Lung microvascular endothelial cell (primary cell): Measurements from ENCODE around the gene LUZP2. TPM values are rescaled to one million over a fixed set of nuclear protein-coding genes. Genes with fewer than 3 reads are reported as not detected.
"Not testable (repeated sequence)": the region's sequence is repeated elsewhere in the genome, so short reads cannot be mapped to it uniquely, and the experiment has no call there.

Experiments
- DNase-seq, 2 donors: peaks; one replicate each; pipeline versions ENCODE4 v3.0.0 to v3.0.0-alpha.2; 2010; ENCODE audit warnings: low read depth in 2 of 2
- total RNA-seq: library from RNA; depleted of rRNA; stranded (reverse); fragments of >200 nt; gene quantifications from 2 replicates; pipeline ENCODE4 v1.2.1, GENCODE V29; 2014

LUZP2 gene
- total RNA-seq, 1 donor from 2014 or later, result not detected

DNA sequence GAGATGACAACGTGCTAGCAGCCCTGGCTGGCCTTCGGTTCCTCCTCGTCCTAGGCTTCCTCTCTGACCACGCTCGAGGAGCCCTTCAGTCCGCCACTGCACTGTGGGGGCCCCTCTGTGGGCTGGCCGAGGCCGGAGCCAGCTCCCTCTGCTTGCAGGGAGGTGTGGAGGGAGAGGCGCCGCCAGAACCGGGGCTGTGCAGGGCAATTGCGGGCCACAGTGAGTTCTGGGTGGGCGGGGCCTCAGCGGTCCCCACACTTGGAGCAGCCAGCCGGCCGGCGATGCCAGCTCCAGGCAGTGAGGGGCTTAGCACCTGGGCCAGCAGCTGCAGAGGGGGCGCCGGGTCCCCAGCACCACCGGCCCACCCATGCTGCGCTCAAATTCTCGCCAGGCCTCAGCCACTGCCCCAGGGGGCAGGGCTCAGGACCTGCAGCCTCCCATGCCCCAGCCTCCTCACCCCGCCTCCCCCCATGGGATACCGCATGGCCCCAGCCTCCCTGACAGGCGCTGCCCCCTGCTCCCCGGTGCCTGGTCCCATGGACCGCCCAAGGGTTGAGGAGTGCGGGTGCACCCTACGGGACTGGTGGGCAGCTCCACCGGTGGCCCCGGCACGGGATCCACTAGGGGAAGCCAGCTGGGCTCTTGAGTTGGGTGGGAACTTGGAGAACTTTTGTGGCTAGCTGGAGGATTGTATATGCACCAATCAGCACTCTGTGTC is 399.4 kb downstream of the LUZP2 start:
- no peak for DNase-seq

DNA sequence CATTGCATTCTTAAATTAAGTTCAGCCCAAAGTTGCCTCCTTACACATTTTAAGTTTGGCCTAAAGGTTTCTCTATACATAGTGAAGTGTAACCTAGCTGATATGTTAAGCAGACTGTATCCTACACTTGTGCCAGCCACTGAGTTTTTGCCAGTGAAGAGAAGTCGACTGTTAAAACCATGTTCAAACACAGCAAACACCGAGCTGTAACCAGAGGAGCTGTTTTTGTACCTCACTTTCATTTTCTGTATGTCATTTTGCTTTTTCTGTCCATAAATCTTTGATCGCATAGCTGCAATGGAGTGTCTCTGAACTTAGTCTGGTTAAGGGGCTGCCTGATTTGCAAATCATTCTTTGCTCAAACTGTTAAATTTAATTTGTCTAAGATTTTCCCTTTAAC is 403.7 kb downstream of the LUZP2 start:
- no peak for DNase-seq

DNA sequence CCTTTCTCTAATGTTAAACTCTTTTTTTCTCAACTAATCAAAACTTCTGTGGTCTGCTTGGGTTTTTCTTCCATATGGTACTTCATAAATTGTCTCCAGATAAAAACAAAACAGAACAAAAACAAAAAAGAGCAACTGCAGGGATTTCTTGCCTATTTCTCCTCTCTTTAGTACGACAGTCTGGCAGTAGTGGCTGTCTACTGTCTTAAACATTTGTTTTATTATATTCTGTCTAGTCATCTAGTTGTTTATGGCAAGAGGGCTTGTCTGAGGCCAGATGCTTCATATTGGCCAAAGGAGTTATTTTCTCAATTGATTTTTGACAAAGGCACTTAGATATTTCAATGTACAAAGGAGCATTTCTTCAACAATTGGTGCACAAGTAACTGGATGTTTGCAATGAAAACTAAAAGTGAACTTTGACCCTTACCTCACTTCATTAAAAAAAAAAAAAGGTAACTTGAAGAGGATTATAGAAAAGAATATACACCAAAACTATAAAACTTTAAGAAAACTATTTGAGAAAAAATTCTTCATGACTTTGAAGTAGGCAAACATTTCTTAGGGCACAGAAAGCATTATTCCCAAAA is 404.2 kb downstream of the LUZP2 start:
- DNase-seq, result no peak

DNA sequence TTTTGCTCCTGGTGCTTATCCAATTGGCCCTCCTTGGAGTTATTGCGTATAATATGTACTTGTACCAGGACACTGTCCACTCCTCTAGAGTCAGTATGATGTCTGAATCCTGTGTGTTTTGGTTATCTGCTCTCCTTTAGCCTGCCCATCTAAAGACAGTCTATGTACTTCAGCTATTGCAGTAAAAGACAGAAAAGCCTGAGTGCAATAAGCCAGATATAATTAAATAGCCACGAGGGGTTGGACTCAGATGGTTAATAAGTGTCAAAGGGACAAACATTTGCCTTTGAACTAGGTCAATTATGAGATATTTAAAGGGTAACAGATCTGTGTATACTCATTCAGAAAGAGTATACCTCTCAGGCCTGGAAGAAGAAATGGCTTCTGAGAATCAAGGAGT is 406.7 kb downstream of the LUZP2 start:
- DNase-seq, result no peak

DNA sequence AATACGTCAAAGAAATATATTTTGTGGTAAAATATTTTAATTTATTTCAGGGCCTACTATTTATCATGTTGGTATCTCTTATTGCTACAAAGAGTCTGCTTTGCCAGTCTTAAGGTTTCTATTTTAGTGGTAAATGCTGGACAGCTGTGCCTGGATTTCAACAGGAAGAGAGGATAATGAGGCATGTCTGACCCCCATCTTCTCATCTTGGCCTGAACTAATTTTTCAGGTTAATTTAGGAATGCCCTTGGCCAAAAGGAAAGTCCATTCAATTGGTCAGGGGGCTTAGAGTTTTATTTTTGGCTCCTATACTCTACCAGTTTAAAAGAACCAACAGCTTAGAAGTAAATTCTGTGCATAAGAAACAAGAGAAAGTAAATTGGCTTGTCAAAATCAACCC is 428.2 kb downstream of the LUZP2 start:
- DNase-seq, result no peak

DNA sequence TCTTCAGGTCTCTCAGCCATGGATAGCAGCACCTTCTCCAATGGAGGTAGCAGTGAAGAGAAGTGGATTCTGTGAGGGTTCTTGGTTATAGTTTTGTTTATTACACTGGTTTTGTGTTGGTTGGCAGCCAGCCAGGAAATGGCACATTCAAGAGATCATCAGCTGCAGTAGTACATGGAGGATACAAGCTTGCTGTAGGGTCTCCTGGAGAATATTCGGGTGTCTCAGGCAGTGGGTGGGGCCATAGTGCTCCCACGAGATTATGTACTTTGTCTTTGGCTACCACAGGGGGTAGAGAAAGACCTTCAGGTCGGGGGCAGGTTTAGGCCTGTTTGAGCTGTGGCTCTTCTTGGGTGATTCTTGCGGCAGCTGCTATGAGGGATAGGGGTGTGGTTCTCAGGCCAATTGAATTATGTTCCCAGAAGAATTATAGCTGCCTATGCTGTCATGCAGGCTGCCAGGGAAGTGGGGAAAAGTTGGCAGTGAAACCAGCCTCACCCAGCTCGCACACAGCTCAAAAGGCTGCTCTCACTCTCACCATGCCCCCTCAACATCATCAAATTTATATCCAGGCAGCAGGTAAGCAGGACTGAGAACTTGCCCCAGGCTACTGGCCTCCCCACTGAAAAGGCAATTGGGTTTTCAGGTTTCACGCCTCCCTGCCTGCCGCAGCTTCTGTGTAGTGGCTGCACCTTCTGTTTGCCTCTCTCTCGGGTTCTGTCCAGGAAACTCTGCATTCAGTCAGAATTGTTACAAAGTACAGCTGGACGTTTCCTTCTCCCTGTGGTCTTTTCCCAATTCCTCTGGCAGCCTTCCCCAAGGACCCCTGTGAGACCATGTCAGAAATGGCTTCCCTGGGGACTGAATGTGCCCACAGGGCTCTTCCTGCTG is 435.5 kb downstream of the LUZP2 start:
- no peak for DNase-seq

DNA sequence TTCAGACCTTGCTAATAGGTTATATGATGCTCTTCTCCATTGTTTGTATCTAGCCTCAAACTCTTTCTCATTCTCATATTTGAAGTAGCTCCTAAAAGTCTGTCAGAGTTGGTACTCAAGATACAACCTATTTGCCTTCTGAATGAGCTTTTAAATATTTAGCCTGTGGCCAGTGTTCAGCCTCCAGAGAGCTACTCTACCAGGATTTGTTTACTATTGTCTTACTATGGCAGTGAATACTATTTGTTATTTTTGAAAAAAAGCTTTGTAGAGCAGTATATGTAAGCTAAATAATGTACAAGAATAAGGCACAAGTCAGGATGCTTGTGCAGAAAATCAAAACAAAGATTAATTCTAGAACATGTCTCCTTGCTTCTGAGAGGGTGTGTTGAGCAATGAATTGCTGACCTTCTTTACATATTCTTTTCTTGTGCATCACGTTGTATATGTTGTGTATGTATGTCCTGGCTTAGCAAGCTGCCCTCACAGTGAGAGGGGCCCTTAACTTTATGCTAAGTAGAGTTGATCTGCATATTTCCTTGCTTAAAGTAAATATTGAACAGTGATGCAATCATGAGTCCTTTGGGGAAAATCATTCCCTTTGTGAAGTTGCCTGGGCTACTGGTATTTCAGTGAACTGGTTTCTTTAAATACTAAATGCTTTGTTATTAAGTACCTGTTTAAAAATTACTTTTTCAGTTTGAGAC is 438.0 kb downstream of the LUZP2 start:
- no peak for DNase-seq

DNA sequence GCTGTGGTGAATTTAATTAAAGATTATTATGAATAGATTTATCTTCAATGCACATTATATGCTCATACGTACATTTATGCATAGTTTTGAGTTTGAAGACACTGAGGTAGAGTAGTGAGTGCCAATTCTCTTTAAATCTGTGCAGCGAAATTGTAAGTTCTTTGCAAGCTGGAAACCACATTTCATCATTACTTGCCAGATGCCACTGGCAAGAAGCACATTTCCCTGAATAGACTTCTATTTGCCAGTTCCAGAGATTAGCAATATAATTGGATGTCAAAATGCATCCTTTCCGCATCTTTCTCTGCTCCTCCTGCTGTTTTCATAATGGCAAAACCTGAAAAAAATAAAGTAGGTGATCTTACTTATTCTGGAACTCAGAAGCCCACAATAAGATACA is 448.0 kb downstream of the LUZP2 start:
- no peak for DNase-seq

DNA sequence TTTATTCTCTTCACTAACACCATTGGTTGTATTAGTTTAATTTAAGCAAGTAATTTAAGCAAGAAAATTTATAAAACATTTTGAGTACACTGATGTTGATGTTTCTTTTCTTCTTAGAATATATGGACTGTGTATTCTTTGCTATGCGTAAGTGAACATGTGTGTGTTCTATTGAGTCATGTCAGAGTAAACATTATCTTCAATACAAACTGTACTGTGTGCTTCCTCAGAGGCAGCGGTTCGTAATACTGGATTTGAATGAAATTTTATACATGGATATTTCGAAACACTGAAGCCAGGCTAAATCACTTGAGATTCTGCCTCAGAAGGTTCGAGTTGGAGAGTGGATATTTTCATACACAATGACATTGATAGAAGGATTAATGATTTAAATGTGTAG is 452.6 kb downstream of the LUZP2 start:
- no peak for DNase-seq

DNA sequence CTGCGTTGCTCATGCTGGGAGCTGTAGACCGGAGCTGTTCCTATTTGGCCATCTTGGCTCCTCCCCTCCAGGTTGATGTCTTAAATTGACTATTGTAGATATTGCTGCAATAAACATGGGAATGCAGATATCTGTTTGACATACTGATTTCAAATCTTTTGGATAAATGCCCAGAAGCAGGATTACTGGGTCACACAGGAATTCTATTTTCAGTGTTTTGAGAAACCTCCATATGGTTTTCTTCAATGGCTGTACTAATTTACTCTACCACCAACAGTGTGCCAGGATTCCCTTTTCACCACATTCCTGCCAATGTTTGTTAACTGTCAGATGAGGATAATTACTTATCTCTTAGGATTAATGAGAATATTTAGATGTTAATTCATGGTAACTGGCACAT is 467.0 kb downstream of the LUZP2 start:
- no peak for DNase-seq

DNA sequence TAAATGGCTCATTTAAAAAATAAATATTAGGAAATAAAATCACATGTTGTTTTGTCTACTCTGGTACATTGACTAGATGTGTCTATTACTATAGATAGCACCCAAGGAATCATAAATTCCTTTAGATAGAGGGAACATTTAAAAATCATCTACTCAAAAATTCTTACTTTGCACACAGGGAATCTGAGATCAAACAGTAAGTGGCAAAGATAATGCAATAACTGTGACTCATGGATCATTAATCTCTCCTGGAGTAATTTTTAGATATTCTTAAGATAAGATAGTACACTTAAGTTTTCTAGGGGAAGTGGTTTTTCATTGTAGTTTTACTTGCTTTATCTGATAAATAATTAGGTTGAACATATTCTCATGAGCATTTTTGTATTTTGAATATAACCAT is 468.9 kb downstream of the LUZP2 start:
- DNase-seq, result no peak

DNA sequence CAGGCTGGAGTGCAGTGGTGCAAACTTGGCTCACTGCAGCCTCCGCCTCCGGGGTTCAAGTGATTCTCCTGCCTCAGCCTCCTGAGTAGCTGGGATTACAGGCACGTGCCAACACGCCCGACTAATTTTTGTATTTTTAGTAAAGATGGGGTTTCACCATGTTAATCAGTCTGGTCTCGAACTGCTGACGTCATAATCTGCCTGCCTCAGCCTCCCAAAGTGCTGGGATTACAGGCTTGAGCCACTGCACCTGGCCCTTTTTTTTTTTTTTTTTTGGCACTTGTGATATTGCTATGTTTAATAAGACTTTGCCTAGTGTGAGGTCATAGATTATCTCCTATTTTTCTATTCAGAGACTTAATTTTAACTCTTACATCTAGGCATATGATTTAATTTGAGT is 497.1 kb downstream of the LUZP2 start:
- DNase-seq, result not testable (repeated sequence)

DNA sequence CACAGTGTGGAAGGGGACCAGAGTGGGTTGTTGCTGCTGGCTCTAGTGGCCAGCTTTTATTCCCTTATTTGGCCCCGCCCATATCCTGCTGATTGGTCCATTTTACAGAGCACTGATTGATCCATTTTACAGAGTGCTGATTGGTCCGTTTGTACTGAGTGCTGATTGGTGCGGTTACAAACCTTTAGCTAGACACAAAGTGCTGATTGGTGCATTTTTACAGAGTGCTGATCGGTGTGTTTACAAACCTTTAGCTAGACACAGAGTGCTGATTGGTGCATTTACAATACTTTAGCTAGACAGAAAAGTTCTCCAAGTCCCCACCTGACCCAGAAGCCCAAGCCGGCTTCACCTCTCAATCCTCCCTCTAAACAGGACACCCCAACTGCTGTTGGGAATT is 503.1 kb downstream of the LUZP2 start:
- DNase-seq, result not testable (repeated sequence)

DNA sequence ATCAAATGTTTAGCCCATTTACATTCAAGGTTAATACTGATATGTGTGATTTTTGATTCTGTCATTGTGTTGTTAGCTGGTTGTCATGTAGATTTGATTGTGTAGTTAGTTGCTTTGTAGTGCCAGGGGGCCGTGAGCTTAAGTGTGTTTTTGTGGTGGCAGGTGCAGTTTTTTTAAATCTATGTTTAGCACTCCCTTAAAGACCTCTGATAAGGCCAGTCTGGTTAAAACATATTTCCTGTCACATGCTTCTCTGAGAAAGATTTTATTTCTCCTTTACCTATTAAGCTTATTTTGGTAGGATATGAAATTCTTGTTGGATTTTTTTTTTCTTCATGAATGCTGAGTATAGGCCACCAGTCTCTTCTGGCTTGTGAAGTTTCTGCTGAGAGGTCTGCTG is 540.6 kb downstream of the LUZP2 start:
- DNase-seq, result no peak

DNA sequence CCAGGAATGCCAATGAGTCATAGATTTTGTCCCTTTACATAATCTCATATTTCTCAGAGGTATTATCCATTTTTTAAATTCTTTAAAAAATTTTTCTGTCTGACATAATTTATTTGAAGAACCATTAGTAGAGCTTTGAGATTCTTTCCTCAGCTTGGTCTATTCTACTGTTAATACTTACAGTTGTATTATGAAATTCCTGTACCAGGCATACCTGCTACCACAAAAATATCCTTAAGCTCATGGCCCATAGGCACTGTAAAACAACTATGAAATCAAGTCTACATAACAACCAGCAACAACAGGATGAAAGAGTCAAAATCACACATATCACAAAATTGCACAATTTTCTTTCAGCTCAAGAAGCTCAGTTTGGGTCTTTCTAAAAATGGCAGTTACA is 541.3 kb downstream of the LUZP2 start:
- no peak for DNase-seq

DNA sequence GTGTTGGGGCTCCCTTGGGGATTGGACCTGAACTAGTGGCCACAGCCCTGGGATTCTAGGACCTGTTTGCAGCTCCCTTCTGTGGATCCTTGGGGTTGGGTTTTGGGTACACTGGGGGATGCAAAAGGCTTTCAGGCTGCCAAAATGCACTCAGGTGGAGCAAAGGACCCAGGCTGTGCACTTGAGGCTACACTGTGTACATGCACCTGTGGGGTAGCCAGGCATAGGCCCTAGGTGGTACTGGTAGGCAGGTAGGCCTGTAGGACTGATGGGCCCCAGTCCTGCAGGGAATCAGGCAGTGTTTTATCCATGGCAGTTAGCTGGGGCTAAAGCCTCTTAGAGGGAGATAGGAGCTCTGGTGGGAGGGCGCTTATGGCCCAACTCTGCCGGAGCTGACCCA is 542.3 kb downstream of the LUZP2 start:
- no peak for DNase-seq

DNA sequence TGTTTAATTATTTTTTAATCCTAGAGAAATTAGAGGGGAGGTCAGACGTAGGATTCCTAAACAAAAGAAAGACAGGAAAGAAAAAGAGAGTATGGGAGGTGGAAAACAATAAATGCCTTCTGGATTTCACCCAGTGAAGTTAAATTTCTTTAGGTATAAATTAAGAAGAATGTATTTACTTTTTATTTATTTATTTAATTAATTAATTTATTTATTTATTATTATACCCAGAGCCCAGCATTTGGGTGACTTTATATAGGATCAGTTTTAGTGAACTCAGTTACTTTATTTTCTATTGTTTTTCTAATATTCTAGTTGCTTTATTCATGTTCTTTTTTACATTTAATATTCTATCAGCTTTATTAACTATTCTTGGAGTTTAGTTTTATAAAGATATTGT is 551.8 kb downstream of the LUZP2 start:
- DNase-seq, result no peak

DNA sequence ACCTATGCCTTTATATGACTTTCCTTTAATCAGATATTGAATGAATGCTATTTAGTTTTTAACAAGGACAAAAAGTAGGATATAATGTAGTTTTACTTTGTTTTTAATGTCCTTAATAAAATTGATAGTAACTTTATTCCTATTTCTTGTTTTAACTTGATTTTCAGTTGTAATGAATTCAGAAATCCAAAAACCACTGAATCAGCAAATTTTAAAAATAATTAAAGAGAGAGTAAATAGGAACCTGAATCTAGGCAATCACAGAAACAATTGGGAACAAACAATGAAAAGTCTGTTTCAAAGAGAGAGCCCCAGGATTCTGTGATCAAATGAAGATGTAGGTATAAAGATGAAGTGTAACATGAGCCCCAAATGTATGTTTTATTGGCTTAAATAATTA is 556.0 kb downstream of the LUZP2 start:
- DNase-seq, result no peak

DNA sequence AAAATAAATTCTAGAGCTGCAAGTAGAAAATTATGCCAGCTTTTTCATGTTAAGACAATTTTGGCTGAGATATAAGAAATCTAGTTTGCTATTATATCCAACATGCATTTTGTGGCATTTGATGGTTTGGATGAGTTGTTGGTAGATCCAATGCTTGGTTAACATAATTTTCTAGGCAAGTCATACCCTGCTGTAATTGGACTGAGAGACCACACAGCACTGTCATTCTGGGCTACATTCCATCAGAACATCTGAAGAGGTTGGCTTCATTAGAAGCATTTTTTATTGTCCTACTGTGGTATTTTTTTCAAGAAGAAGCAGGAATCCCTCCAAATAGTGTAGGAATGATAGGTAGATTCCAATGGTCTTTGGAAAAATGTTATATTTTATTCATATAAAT is 561.0 kb downstream of the LUZP2 start:
- DNase-seq, result no peak

DNA sequence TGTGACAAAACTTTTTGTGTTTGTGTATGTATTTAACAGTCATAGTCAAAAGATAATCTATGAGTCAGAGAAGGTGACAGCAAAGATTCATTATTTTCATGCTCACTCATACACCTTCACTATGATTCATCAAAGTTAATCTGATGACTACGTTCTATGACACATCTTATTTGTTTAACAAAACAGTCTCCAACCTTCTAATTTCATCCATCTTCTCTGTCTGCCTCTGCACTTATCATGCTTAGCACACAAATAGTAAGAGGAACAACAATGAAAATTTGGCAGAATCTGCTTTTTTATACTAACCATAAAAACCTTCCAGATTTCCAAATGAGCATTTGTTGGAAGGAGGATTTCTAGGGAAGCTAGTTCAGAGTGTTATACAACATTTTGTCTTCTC is 568.9 kb downstream of the LUZP2 start:
- no peak for DNase-seq

DNA sequence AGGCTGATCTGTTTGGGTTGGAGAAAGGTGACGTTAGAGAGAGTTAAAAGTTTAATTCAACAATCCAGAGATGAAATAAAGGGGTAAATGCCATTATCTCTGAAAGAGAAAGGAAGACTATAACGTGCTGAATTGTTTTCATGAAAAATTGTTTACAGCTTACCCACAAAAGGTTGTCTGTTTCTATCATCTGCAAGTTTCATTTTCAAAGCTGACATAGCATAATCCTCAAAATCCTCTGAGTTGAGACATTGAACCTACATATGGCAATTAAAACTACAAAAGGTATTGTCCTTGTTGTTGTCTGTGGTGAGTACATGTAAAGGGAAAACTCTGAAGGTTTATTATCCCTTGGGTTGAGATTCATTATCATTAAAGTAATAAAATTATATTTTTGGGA is 569.9 kb downstream of the LUZP2 start:
- DNase-seq, result no peak

DNA sequence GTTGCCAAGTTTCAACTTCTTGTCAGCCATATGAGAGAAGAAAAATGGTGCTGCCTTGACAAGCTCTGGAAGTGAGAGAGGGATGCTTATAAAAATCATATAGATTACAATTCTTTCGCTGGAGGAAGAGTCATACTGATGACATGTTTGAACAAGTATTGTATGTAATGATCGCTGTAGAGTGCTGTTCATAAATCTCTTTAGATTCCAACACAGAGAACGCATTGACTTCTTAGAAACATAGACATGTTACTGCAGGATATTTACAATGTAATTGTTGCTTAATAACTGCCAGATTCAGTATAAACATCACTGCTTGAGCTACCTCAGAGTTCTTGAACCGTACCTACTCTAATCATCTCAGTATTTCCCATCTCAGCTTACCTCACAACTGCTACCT is 571.6 kb downstream of the LUZP2 start:
- no peak for DNase-seq
